Stimulated activated CD4-positive, alpha-beta T cell treated with anti-CD3 and anti-CD28 coated beads, Interleukin-15, amount 100 ng/mL, for 24 hours (primary cell): ENCODE data around the gene IDNK.

Experiments
- DNase-seq: peaks from one replicate; pipeline ENCODE4 v3.0.0-alpha.2; 2020

The IDNK gene

GRCh38 chr9:83636813-83637212 is 13.9 kb downstream of the IDNK start:
- no peak for DNase-seq

GRCh38 chr9:83637389-83637788 is 14.4 kb downstream of the IDNK start:
- no peak for DNase-seq

DNA sequence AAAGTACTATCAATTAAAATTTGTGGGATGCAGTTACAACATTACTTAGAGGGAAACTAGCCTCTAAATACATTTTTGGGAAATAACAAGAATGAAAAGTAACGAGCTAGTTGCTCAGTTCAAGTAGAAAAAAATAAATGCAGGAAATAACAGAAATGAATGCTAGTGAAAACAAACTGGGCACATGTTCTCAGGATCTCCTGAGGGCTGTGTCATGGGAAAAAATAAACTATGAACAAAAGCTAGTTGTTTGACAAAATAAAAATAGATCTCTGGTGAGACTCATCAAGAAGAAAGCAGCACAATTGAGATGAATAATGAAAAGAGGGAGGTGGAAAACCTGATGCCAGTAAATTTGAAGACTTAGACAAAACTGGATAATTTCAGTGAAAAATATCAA is 16.3 kb downstream of the IDNK start:
- DNase-seq = no peak

- no peak for DNase-seq
These were observed 19.9 kb downstream of the IDNK start for GRCh38 chr9:83642793-83643192.

GRCh38 chr9:83646500-83647239 is 23.7 kb downstream of the IDNK start:
- no peak for DNase-seq

GRCh38 chr9:83649080-83649479 is 26.1 kb downstream of the IDNK start:
- peak; percentile 80 for DNase-seq

DNA sequence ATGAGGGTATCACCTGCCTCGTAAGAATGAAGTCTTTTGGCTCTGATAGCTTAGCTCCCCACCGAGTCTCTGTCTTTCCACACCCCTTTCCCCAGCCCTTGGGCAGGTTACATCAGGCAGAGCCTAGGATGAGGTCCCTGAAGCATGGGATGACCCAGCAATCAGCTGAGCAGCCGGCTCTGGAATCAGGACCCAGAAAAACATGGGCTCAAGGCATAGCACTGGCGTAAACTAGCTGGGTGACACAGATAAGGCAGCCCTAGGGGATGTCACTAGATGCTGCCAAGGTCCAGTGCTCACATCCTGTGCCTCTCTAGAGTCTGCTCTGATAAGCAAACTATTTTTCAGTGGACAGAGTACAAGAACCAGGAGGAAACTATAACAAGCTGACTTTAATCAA is 26.6 kb downstream of the IDNK start:
- no peak for DNase-seq

GRCh38 chr9:83651558-83651957 is 28.6 kb downstream of the IDNK start:
- DNase-seq = no peak

DNA sequence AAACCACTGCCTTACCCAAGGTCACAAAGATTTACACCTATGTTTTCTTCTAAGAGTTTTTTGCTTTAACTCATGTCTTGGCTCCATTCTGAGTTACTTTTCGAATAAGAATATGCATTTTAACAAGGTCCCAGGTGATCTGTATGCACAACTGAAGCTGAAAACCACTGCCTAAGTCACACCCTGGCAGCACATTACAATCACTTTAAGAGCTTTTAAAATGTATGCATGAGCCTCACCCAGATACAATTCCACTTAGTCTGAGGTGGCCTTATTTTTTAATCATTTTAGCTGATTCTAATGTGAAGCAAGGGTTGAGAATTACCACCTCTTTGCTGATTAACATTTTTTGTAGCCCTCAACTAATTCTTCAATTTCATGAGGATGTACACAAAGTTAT is 29.5 kb downstream of the IDNK start:
- DNase-seq = no peak

GRCh38 chr9:83655433-83655832 is 32.5 kb downstream of the IDNK start:
- DNase-seq = no peak

- DNase-seq = no peak
These were observed 33.2 kb downstream of the IDNK start for GRCh38 chr9:83656032-83656680.

GRCh38 chr9:83656952-83657351 is 34.0 kb downstream of the IDNK start:
- DNase-seq = no peak

- no peak for DNase-seq
These were observed 40.0 kb downstream of the IDNK start for GRCh38 chr9:83662933-83663332.

- no peak for DNase-seq
These were observed 42.7 kb downstream of the IDNK start for GRCh38 chr9:83665580-83666200.

- DNase-seq = no peak
These were observed 46.1 kb downstream of the IDNK start for GRCh38 chr9:83669067-83669466.

- no peak for DNase-seq
These were observed 47.4 kb downstream of the IDNK start for GRCh38 chr9:83670381-83670780.

DNA sequence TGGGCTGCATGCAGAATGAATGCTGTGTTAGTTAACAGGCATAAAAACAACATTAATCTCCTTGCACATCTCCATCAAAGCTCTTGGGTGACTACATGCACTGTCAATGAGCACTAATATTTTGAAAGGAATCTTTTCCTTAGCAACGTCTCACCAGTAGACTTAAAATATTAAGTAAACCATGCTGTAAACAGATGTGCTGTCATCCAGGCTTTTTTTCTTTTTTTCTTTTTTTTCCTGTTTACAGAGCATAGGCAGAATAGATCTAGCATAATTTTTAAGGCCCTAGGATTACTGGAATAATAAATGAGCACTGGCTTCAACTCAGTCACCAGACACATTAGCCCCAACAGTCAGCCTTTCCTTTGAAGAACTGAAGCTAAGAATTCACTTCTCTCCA is 48.5 kb downstream of the IDNK start:
- DNase-seq = no peak

DNA sequence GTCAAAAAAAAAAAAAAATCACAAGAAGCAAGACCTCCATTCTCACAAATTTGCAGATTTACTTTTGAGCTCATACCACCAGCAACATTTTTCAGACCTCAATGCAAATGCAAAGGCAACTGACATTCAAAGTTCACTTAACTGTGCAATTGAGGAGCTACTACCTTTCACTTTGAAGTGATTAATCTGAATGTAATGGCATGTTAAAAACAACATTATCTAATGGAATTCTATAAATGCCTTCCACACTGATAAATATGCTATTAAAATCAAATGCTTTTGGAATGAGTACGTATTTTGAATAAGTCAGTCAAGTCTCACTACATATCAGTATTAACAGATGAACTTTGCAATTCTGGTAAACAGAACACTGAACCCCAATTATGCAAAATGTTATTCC is 52.5 kb downstream of the IDNK start:
- no peak for DNase-seq

DNA sequence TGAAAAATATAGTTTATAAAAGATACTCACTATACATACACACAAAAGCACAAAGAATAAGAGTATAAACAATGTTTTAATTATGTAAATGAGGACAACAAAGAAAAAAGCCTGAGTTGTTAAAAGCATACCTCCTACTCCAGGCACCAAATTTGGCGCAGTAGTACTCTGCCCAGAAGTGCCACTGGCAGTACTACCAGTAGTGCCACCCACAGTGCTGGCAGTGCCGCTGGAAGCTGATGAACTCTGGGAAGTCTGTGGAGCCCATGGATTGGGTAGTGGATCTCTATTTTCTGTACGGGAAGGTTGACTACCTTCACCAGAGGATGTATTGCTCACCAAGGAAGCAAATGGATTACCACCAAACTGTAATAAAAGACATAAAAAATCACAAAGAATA is 54.7 kb downstream of the IDNK start:
- no peak for DNase-seq

DNA sequence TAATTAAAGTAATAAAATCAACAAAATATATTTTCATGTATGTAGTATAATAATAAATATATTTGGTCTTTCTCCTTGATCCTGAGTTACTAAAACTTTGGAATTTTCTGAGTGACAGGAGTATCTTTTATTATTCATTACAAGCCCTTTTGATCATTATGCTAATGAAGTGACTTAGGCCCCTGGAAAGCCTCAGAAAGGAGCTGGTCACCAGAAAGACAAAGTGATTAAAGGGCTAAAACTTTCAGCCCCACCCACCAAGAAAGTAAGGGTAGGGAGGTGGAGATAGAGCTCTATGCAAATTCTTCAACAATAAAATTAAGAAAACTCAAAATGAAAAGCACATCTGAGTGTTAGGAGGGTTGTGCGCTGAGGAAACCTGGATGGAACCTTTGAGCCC is 57.3 kb downstream of the IDNK start:
- no peak for DNase-seq

DNA sequence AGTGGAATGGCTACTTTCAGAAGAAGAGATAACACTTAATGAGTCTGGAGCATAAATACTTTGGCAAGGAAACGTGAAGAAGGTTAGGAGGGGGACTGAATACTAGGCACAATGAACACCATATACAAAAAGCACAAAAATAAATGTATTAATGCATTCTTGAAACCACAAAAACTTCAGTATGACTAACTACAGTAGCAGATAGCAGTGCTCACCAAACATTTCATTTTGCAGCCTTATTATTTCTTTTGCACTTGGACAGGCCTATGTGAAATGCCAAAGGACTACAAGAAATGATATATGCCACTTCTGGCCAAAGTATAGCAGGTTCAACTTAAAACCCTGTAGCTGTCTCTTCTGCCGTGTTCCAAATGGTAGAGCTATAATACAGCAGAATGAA is 58.5 kb downstream of the IDNK start:
- no peak for DNase-seq

DNA sequence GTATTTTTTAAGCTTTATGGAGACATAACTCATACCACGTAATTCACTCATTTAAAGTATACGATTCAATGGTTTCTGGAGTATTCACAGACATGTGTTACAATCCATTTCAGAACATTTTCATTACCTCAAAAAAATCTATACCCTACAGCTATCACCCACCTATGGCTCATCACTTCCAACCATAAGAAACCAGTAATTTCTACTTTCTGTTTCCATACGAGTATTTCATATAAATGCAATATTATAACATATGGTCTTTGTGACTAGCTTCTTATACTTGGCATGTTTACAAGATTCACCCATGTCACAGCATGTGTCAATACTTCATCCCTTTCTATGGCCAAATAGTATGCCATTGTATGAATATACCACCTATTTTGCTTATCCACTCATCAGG is 66.0 kb downstream of the IDNK start:
- no peak for DNase-seq

GRCh38 chr9:83691492-83691891 is 68.5 kb downstream of the IDNK start:
- no peak for DNase-seq
